GM18909 (cell line): ENCODE results near the gene STX2.

Experiments
- ATAC-seq: cut with Tn5 transposase; IDR thresholded peaks from one replicate; pipeline ENCODE4 v1.9.1; 2021; ENCODE audit warnings: mild to moderate bottlenecking; ENCODE audit not compliant: unreplicated experiment, poor library complexity

Gene STX2

GRCh38 chr12:130832561-130833209 lies 6.4 kb downstream of the STX2 start:
- ATAC-seq, result no peak

GRCh38 chr12:130831876-130832405 lies 7.1 kb downstream of the STX2 start:
- no peak for ATAC-seq

GRCh38 chr12:130831246-130831645 lies 7.8 kb downstream of the STX2 start:
- no peak for ATAC-seq

- ATAC-seq, result no peak
Measured at GRCh38 chr12:130830246-130830551, 8.9 kb downstream of the STX2 start.

GRCh38 chr12:130829391-130830245 lies 9.4 kb downstream of the STX2 start:
- ATAC-seq, result no peak

GRCh38 chr12:130828895-130829294 lies 10.2 kb downstream of the STX2 start:
- ATAC-seq, result no peak

GRCh38 chr12:130827432-130827831 lies 11.6 kb downstream of the STX2 start:
- ATAC-seq, result no peak

GRCh38 chr12:130826151-130826801 lies 12.8 kb downstream of the STX2 start:
- ATAC-seq, result no peak

GRCh38 chr12:130825771-130826150 lies 13.3 kb downstream of the STX2 start:
- ATAC-seq, result no peak

- ATAC-seq, result no peak
Measured at GRCh38 chr12:130819681-130820080, 19.4 kb downstream of the STX2 start.

GRCh38 chr12:130818635-130819576 lies 20.1 kb downstream of the STX2 start:
- peak; percentile 87 for ATAC-seq

GRCh38 chr12:130818272-130818634 lies 20.8 kb downstream of the STX2 start:
- ATAC-seq, result peak; percentile 1

GRCh38 chr12:130817804-130818203 lies 21.2 kb downstream of the STX2 start:
- no peak for ATAC-seq

- ATAC-seq, result no peak
Measured at GRCh38 chr12:130816097-130816496, 23.0 kb downstream of the STX2 start.

- no peak for ATAC-seq
Measured at GRCh38 chr12:130815028-130815741, 23.9 kb downstream of the STX2 start.

GRCh38 chr12:130813949-130814348 lies 25.1 kb downstream of the STX2 start:
- no peak for ATAC-seq

- no peak for ATAC-seq
Measured at GRCh38 chr12:130813436-130813835, 25.6 kb downstream of the STX2 start.

- ATAC-seq, result no peak
Measured at GRCh38 chr12:130809791-130810190, 29.3 kb downstream of the STX2 start.

- no peak for ATAC-seq
Measured at GRCh38 chr12:130807309-130807708, 31.7 kb downstream of the STX2 start.

- no peak for ATAC-seq
Measured at GRCh38 chr12:130806574-130806973, 32.5 kb downstream of the STX2 start.
